ENCODE results near the gene KLHL21. TPM values are rescaled to one million over a fixed set of nuclear protein-coding genes. Genes with fewer than 3 reads are reported as not detected.

Gene KLHL21
- total RNA-seq, 2 donors from 2014 or later = 38.4 to 60.0 TPM

DNA sequence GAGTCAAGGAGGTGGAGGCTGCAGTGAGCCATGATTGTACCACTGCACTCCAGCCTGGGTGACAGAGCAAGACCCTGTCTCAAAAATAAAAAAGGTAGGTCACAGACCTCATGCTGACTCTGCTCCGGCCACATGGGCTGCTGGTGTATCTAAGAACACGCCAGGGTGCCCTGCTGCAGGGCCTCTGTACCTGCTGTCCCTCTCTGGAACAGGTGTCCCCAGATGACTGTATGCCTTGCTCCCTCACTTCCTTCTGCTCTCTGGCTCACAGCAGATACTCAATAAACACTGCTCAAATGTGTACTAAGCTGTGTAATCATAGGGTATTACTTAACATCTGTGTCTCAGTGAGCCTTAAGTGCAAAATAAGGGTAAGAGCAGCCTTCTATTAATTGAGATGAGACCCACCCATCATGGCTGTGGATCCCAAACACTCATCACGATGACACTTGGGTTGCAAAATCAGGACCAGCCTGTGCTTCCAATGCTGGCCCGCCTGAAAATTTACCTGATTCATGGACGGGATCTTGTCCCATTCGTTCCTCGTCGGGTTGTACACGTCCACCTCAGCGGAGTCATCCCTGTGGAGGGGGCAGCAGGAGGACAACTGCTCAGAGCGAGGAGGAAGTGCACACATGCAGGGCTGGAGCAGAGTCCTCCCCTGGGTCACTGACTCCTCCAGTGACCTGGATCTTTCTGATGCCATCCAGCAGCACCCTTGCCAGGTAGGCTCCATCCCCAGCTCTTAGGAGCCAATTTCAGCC is 7.5 kb downstream of the KLHL21 start:
- ATAC-seq (no peak), DNase-seq (peak in 2 of 4 donors; percentile 41 to 42)
- intact Hi-C loops (cut with DNase I) = no loop called here
- 86 to 90% methylated on average over 11 of the region's 11 CpGs for WGBS, 2 donors
- no peak for TF ChIP-seq POLR2A (IDR thresholded peaks at IDR 0.05)
- no peak for TF ChIP-seq CTCF (IDR thresholded peaks at IDR 0.05)
- Histone ChIP-seq H3K36me3 (replicated peaks in 1 of 2; ENCODE audit: insufficient read depth in 1 of 2, low read depth in 2 of 2) (peaks cover 10 to 35% of the 10 kb centered on the region in 2 donors), H3K27me3 (no peaks in the 10 kb centered on the region), H3K4me1 (peaks cover 44% of the 10 kb centered on the region), H3K9me3 (no peaks in the 10 kb centered on the region), H3K4me3 (no peak overlapping the region), H3K27ac (peak overlapping the region in 1 of 4 donors; percentile 17)

DNA sequence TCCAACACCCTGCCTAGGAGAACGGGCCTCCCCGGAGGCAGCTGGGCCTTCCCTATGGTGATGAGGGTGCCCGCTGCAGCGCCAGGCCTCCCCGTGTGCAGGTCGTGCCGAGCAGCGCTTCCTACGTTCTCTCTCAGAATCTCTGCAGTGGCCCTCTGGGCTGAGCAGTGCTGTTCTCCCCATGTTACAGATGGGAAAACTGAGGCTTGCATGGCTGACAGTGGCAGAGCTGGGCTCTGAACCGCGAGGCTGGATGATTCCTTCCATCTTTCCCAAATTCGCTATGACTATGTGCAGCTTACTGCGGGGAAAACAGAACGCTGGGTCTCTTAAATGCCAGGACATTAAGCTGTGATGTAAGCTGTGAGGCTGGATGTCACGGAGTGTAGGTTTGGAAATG is 8.9 kb downstream of the KLHL21 start:
- Histone ChIP-seq H3K9me3 (no peaks in the 10 kb centered on the region), H3K27me3 (no peaks in the 10 kb centered on the region), H3K4me1 (peaks cover 42% of the 10 kb centered on the region), H3K4me3 (no peak overlapping the region), H3K36me3 (replicated peaks in 1 of 2; ENCODE audit: insufficient read depth in 1 of 2, low read depth in 2 of 2) (peaks cover 10 to 43% of the 10 kb centered on the region in 2 donors), H3K27ac (no peak overlapping the region)
- no peak for DNase-seq
- ATAC-seq = no peak
- WGBS, 2 donors = 95% methylated on average over 7 to 15 of the region's 15 CpGs
- intact Hi-C loops (cut with DNase I) = no loop called here
- TF ChIP-seq POLR2A (IDR thresholded peaks at IDR 0.05) = no peak
- TF ChIP-seq CTCF (IDR thresholded peaks at IDR 0.05) = no peak

- Histone ChIP-seq H3K9me3 (no peaks in the 10 kb centered on the region), H3K4me3 (no peak overlapping the region), H3K27ac (no peak overlapping the region), H3K36me3 (replicated peaks in 1 of 2; ENCODE audit: insufficient read depth in 1 of 2, low read depth in 2 of 2) (peaks cover 10 to 44% of the 10 kb centered on the region in 2 donors), H3K27me3 (no peaks in the 10 kb centered on the region), H3K4me1 (peaks cover 42% of the 10 kb centered on the region)
- intact Hi-C loops (cut with DNase I) = no loop called here
- no peak for ATAC-seq
- 88 to 91% methylated on average over 14 to 38 of the region's 38 CpGs for WGBS, 2 donors
- DNase-seq = no peak
- TF ChIP-seq POLR2A (IDR thresholded peaks at IDR 0.05) (no peak), CTCF (IDR thresholded peaks at IDR 0.05) (no peak)
These were observed 9.6 kb downstream of the KLHL21 start for GRCh38 chr1:6592865-6593593.

DNA sequence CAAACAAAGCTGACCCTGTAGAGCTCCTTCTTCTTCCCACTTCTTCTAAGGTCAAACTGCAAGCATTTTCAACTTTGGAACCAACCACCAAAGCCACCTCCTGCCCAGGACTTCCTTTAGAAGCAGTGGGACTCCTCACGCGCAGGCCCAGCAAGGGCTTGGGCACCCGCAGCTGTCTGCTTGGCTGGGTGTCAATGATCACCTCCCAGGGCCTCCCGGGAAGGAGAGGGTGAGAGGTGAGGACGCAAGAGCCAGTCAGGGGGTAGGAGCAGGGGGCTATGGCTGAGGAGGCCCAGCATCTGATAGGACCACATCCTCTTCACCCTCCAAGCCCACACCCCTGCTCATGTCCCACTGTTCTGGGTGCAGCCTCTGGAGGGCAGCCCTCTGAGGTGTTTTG is 10.2 kb downstream of the KLHL21 start:
- TF ChIP-seq POLR2A (IDR thresholded peaks at IDR 0.05) (no peak), CTCF (IDR thresholded peaks at IDR 0.05) (no peak)
- H3K9me3 ChIP-seq = no peaks in the 10 kb centered on the region
- peaks cover 10 to 39% of the 10 kb centered on the region in 2 donors for H3K36me3 ChIP-seq (replicated peaks in 1 of 2; ENCODE audit: insufficient read depth in 1 of 2, low read depth in 2 of 2)
- 31 to 36% methylated on average over 5 of the region's 5 CpGs for WGBS, 2 donors
- no peak overlapping the region for H3K27ac ChIP-seq
- H3K4me3 ChIP-seq = no peak overlapping the region
- H3K4me1 ChIP-seq = peaks cover 42% of the 10 kb centered on the region
- ATAC-seq = no peak
- peak in 1 of 4 donors; percentile 43 for DNase-seq
- no peaks in the 10 kb centered on the region for H3K27me3 ChIP-seq
- intact Hi-C loops (cut with DNase I) = no loop called here
